Fibroblast of mammary gland (primary cell): ENCODE data around the gene ZIC4.
A peak's percentile ranks its signal among the peaks of the same experiment; 100 is the strongest.

Source experiments
- DNase-seq: peaks from one replicate; pipeline ENCODE4 v3.0.0-alpha.2; 2010; ENCODE audit warnings: low read depth
- H3K4me3 ChIP-seq: 2 replicates; pipeline ENCODE4 v1.5.1; 2011; ENCODE audit warnings: low read depth, mild to moderate bottlenecking, low read length, moderate library complexity; ENCODE audit not compliant: control insufficient read depth
- TF ChIP-seq, protein P1 (sequence below): conservative IDR thresholded peaks from 2 replicates; pipeline ENCODE4 v1.5.1; 2011; ENCODE audit warnings: low read depth, low read length, inconsistent platforms; ENCODE audit not compliant: control insufficient read depth, insufficient read depth

ZIC4 gene

DNA sequence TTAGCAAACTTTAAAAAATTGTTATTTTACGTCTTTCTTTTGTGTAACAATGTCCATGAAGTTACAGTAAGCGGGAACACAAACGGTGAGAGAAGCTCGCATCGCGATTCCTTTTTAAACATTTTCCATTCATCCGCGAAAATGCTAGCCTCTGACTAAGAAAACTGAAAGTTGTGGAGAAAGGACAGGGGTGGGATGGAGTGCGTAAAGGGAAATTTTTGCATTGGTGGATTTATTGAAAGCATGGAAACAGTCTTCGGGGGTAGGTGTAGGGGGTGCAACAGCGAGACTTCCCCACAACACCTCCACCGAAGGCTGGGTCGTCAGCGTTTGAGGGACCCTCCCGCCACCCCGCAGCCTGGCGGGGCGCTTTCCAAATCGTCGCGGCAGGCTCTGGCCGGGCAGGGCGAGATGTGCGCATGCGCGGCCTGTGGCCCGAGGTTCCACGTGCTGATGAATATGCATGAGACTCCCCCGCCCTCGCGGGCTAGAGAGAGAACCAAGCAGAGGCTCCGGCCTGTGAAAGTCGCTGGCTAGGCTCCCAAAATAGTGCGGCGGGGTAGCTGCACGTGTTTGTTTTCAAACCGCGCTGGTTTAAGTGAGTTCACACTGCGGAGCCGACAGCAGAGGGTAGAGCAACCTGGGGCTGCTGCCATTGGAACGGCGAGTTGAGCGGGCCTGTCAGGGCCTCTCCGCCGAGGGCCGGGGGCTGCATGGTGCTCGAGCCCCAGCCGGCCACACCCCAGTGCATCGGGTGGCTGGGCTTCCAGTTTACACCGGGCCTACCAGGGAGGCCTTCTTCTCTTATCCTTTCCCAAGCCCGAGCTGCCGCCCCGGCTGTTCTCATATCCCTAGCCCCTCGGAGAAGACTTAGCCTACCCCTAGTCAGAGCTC, 12.7 kb upstream of the ZIC4 start:
- no peak overlapping the region for H3K4me3 ChIP-seq
- DNase-seq, result peak; percentile 37
- TF ChIP-seq, protein P1, sequence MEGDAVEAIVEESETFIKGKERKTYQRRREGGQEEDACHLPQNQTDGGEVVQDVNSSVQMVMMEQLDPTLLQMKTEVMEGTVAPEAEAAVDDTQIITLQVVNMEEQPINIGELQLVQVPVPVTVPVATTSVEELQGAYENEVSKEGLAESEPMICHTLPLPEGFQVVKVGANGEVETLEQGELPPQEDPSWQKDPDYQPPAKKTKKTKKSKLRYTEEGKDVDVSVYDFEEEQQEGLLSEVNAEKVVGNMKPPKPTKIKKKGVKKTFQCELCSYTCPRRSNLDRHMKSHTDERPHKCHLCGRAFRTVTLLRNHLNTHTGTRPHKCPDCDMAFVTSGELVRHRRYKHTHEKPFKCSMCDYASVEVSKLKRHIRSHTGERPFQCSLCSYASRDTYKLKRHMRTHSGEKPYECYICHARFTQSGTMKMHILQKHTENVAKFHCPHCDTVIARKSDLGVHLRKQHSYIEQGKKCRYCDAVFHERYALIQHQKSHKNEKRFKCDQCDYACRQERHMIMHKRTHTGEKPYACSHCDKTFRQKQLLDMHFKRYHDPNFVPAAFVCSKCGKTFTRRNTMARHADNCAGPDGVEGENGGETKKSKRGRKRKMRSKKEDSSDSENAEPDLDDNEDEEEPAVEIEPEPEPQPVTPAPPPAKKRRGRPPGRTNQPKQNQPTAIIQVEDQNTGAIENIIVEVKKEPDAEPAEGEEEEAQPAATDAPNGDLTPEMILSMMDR, result no peak

DNA sequence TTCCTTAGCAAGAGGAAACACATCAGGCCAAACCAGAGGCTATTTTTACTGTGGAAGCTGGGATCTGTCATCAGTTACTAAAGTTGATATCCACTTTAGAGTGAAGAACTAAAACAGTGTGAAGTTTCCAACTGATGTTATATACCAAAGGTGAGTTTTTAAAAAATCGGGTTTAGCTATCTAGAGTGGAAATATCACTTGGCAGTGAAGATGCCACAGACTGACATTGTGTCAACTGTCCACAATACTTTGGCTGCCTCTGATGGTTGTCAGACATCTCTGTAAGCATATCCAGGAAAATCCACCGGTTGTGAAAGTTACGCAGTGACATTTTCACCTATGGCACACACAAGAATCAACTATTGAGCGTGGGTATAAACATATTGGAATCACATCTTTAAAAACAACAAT, 12.0 kb upstream of the ZIC4 start:
- no peak for DNase-seq
- TF ChIP-seq, protein P1, result no peak
- no peak overlapping the region for H3K4me3 ChIP-seq

DNA sequence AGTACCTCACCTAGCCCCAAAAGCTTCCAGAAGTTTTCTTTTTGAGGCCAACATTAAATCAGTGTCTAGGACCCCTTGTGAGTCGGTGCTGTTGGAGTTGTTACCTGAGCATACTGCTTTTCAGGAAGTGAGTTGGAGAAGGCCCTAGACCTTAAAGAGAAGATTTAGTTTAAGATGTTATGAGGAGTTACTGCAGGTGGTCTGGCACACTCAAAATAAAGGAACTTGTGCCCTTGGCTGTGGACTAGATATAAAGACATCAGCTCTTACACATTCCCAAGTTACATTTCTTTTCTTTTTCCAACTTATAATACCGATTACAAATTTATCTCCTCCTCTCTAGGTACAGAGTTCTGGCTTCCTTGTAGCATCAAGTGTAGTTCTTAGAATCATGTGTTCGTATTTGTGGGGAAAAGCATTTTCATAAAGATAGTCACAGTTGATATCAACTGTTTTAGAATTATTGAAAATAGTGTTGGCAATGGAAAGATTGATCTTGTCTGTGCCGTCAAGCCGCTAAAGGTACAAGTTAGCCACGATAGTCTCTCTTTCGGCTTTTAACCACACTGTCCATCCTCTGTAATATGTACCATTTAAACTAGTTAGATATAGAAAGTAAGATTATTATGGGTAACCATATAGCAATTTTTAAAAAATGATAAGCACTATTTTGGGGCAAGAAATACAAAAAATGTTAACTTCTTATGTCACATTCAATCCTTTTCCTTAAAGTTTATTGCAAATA, 11.4 kb upstream of the ZIC4 start:
- TF ChIP-seq, protein P1, result no peak
- DNase-seq, result no peak
- H3K4me3 ChIP-seq, result no peak overlapping the region

DNA sequence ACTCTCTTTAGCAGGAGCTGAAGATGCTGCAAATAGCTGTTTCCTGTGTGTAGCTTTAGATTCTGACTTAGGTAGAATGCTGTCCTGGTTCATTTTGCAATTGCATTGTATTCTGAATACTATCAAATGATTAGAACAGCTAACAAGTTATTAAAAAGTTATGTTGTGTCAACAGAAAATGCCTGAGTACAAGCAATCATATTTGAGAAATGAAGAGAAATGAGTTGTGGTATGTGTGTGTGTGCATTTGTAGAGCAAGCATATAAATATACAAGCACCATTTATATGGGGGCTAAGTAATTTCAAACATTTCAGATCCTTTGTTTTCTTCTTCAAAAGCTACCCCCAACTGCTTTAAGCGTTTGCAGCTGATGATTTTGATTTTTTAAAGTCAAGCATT, 10.6 kb upstream of the ZIC4 start:
- TF ChIP-seq, protein P1, result no peak
- no peak for DNase-seq
- no peak overlapping the region for H3K4me3 ChIP-seq

DNA sequence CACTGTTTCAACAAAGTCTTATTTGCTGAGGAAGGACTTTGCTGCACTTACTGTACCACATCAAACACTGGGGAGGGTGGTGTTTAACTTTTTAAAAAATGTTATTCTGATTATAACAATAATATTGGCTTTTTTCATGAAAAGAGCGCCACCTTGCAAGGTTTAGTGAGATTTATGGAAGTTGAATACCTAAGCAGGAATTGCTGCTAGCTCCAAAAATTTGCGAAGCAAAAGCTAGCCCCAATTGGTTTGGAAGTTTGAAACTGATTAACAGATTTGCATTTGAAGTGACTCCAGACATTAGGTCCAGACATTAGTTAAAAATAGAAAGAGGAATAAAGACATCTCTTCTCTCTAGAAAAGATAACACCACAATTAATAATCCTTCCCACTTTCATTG, 9.5 kb upstream of the ZIC4 start:
- TF ChIP-seq, protein P1, result peak; percentile 2
- no peak for DNase-seq

DNA sequence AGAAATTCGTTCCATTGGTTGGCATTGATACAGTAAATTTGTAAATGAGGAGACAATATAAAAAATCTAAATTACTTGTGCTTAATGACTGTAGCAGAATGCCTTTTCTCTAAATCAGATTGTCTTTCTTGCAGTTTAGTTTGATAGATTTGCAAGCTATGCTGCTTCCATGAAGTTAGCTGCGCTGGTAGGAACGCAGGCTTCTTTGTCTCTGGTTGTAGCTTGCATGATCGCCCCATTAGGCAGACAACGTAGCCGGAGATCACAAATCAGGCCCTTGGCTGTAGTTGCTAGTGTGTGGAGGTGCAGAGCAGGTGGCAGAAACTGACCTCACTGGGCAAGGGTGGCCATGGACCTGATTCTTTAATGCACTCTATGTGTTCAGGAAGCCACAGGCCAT, 8.9 kb upstream of the ZIC4 start:
- no peak overlapping the region for H3K4me3 ChIP-seq
- DNase-seq, result no peak
- TF ChIP-seq, protein P1, result no peak

More for the DNA sequence above, 9.5 kb upstream of the ZIC4 start:
- H3K4me3 ChIP-seq, result no peak overlapping the region
